ENCODE measurements around the gene PPP1R3G. TPM values are rescaled to one million over a fixed set of nuclear protein-coding genes. Genes with fewer than 3 reads are reported as not detected.
"Not testable (repeated sequence)": the region's sequence is repeated elsewhere in the genome, so short reads cannot be mapped to it uniquely, and the experiment has no call there.

The PPP1R3G gene
- total RNA-seq, 2 donors from 2014 or later = 1.5 to 1.7 TPM

DNA sequence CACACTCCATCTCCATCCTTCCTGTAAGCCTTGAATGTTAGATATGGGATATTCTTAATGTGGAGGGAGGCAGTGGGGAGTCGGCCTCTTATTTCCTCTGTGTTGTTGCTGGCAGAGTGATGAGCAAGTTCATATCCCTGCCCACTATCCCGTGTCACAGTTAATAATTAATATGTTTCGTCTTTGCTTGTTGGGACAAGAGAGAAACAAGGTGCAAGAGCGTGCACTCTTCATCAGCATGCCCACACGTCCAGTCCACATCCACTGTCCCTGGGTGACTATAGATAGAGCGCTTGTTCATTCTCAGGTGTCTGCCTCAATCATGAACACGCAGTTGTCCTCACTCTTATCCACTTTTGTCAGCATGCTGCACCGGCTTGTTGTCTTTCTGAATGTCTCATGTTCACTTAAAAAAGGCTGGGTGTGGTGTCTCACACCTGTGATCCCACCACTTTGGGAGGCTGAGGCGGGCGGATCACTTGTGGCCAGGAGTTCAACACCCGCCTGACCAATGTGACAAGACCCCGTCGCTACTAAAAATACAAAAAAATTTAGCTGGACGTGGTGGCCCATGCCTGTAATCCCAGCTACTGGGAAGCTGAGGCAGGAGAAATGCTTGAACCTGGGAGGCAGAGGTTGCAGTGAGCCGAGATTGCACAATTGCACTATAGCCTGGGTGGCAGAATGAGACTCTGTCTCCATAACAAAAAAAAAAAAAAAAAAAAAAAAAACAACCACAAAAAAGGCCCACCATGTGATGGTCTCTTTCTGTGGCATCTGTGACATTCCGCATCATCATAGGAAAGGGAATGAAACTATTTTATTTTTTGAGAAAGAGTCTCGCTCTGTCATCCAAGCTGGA, 34.2 kb downstream of the PPP1R3G start:
- Histone ChIP-seq H3K36me3 (no peaks in the 10 kb centered on the region), H3K9me3 (no peaks in the 10 kb centered on the region), H3K27me3 (replicated peaks; ENCODE audit: insufficient read depth) (no peaks in the 10 kb centered on the region), H3K27ac (no peak overlapping the region), H3K4me3 (no peak overlapping the region), H3K4me1 (replicated peaks) (no peaks in the 10 kb centered on the region)
- WGBS = 90% methylated on average over 17 of the region's 17 CpGs
- intact Hi-C loops (cut with DNase I) = no loop called here
- TF ChIP-seq POLR2A (IDR thresholded peaks at IDR 0.05) (no peak), POLR2AphosphoS5 (IDR thresholded peaks at IDR 0.05) (no peak)
- TF ChIP-seq, protein P1, sequence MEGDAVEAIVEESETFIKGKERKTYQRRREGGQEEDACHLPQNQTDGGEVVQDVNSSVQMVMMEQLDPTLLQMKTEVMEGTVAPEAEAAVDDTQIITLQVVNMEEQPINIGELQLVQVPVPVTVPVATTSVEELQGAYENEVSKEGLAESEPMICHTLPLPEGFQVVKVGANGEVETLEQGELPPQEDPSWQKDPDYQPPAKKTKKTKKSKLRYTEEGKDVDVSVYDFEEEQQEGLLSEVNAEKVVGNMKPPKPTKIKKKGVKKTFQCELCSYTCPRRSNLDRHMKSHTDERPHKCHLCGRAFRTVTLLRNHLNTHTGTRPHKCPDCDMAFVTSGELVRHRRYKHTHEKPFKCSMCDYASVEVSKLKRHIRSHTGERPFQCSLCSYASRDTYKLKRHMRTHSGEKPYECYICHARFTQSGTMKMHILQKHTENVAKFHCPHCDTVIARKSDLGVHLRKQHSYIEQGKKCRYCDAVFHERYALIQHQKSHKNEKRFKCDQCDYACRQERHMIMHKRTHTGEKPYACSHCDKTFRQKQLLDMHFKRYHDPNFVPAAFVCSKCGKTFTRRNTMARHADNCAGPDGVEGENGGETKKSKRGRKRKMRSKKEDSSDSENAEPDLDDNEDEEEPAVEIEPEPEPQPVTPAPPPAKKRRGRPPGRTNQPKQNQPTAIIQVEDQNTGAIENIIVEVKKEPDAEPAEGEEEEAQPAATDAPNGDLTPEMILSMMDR (IDR thresholded peaks at IDR 0.05) = no peak
- DNase-seq (ENCODE audit: low spot score) = no peak

DNA sequence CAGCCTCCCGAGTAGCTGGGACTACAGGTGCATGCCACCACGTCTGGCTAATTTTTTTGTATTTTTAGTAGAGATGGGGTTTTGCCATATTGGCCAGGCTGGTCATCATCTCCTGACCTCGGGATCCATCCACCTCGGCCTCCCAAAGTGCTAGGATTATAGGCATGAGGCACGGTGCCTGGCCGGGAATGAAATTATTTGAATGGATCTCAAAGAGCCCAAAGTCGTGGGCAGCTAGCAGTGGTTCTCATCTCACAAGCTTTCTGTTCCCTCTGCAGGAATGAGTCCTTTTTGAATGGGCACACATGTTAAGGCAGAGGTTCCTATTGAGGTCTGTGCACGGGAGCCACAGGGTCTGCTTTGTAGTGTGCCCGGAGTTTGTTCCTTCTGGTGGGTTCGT, 34.9 kb downstream of the PPP1R3G start:
- H3K9me3 ChIP-seq = no peaks in the 10 kb centered on the region
- no peaks in the 10 kb centered on the region for H3K27me3 ChIP-seq (replicated peaks; ENCODE audit: insufficient read depth)
- WGBS = 97% methylated on average over 10 of the region's 10 CpGs
- H3K36me3 ChIP-seq = no peaks in the 10 kb centered on the region
- no peak for DNase-seq (ENCODE audit: low spot score)
- intact Hi-C loops (cut with DNase I) = no loop called here
- H3K4me3 ChIP-seq = no peak overlapping the region
- H3K27ac ChIP-seq = no peak overlapping the region
- no peaks in the 10 kb centered on the region for H3K4me1 ChIP-seq (replicated peaks)
- TF ChIP-seq POLR2A (IDR thresholded peaks at IDR 0.05) (no peak), POLR2AphosphoS5 (IDR thresholded peaks at IDR 0.05) (no peak)
- TF ChIP-seq, protein P1 (IDR thresholded peaks at IDR 0.05) = no peak

DNA sequence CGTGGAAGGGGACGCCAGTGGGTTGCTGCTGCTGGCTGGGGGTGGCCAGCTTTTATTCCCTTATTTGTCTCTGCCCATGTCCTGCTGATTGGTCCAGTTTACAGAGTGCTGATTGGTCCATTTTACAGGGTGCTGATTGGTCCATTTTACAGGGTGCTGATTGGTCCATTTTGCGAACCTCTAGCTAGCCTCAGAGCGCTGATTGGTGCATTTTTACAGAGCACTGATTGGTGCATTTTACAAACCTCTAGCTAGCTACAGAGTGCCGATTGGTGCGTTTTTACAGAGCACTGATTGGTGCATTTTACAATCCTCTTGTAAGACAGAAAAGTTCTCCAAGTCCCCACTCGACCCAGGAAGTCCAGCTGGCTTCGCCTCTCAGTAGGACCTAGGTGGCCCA, 35.4 kb downstream of the PPP1R3G start:
- H3K4me1 ChIP-seq (replicated peaks); H3K27me3 ChIP-seq (replicated peaks; ENCODE audit: insufficient read depth); DNase-seq (ENCODE audit: low spot score); intact Hi-C loops (cut with DNase I); H3K27ac ChIP-seq; H3K9me3 ChIP-seq; H3K4me3 ChIP-seq; H3K36me3 ChIP-seq: not testable (repeated sequence)
- WGBS = 97% methylated on average over 8 of the region's 8 CpGs

DNA sequence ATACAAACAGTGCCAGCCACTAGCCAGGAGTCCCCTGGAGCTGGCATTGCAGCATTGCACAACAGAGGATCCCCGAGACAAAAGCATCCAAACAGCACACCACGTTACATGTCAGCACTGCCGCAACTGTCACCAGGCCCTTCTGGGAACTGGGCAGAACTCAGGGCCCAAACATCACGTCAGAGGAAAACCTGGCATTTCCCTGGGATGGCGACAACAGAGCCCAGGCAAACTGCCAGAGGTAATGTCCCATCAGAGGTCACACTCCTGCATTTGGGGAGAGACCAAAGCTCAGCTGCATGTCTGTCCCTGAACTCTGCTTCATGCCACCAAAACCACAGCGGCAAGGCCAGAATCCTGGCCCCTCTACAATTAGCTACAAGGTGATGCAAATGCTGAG, 36.3 kb downstream of the PPP1R3G start:
- intact Hi-C loops (cut with DNase I) = no loop called here

DNA sequence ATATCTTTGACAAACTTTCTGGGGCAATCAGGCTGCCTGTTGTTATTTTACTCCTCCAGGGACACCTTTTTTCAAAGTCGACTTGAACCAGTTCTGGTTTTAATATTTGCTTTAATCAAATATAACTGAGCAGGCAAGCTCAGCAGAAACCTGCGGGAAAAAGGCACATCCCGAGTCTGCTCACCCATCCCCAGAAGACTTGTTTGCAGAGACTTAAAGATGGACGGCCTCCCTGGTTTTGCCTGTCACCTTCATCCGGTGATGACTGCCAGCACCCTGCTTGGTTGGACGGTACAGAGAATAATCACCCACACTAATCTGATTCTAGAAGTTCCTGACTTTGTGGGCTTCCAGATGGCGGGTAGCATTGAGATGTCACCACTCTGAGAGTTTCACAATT, 36.8 kb downstream of the PPP1R3G start:
- Histone ChIP-seq H3K27me3 (replicated peaks; ENCODE audit: insufficient read depth) (no peaks in the 10 kb centered on the region), H3K27ac (no peak overlapping the region), H3K4me3 (no peak overlapping the region), H3K36me3 (no peaks in the 10 kb centered on the region), H3K9me3 (no peaks in the 10 kb centered on the region), H3K4me1 (replicated peaks) (no peaks in the 10 kb centered on the region)
- TF ChIP-seq POLR2A (IDR thresholded peaks at IDR 0.05) = no peak
- TF ChIP-seq, protein P1 (IDR thresholded peaks at IDR 0.05) = no peak
- no peak for TF ChIP-seq POLR2AphosphoS5 (IDR thresholded peaks at IDR 0.05)
- no peak for DNase-seq (ENCODE audit: low spot score)
- 57% methylated on average over 7 of the region's 7 CpGs for WGBS
- intact Hi-C loops (cut with DNase I) = no loop called here

More for the DNA sequence above, 36.3 kb downstream of the PPP1R3G start:
- H3K27me3 ChIP-seq (replicated peaks; ENCODE audit: insufficient read depth) = no peaks in the 10 kb centered on the region
- H3K4me1 ChIP-seq (replicated peaks) = no peaks in the 10 kb centered on the region
- no peak overlapping the region for H3K27ac ChIP-seq
- DNase-seq (ENCODE audit: low spot score) = no peak
- no peaks in the 10 kb centered on the region for H3K9me3 ChIP-seq
- no peaks in the 10 kb centered on the region for H3K36me3 ChIP-seq
- TF ChIP-seq POLR2A (IDR thresholded peaks at IDR 0.05) (no peak), POLR2AphosphoS5 (IDR thresholded peaks at IDR 0.05) (no peak)
- TF ChIP-seq, protein P1 (IDR thresholded peaks at IDR 0.05) = no peak
- WGBS = 90% methylated on average over 6 of the region's 6 CpGs
- no peak overlapping the region for H3K4me3 ChIP-seq
